ENCODE measurements around the gene CFAP58.

CFAP58 gene

GRCh38 chr10:104323085-104323484 lies 30.5 kb upstream of the CFAP58 start:
- no peak for DNase-seq

GRCh38 chr10:104323760-104324201 lies 29.9 kb upstream of the CFAP58 start:
- peak; percentile 80 to 82 for DNase-seq

- DNase-seq = peak; percentile 91 to 94
Measured at GRCh38 chr10:104324221-104324686, 29.4 kb upstream of the CFAP58 start.

GRCh38 chr10:104324931-104325330 lies 28.7 kb upstream of the CFAP58 start:
- no peak for DNase-seq

GRCh38 chr10:104325436-104326435 lies 27.9 kb upstream of the CFAP58 start:
- DNase-seq = no peak

GRCh38 chr10:104326991-104327610 lies 26.5 kb upstream of the CFAP58 start:
- no peak for DNase-seq

- DNase-seq = peak in 1 of 2 experiments; percentile 25
Measured at GRCh38 chr10:104327745-104328645, 25.6 kb upstream of the CFAP58 start.

GRCh38 chr10:104328646-104328895 lies 25.1 kb upstream of the CFAP58 start:
- DNase-seq = no peak

GRCh38 chr10:104328896-104329710 lies 24.5 kb upstream of the CFAP58 start:
- DNase-seq = peak; percentile 54 to 76

GRCh38 chr10:104329735-104330134 lies 23.9 kb upstream of the CFAP58 start:
- no peak for DNase-seq

- DNase-seq = no peak
Measured at GRCh38 chr10:104330168-104331110, 23.2 kb upstream of the CFAP58 start.

GRCh38 chr10:104331208-104331838 lies 22.3 kb upstream of the CFAP58 start:
- DNase-seq = no peak

- no peak for DNase-seq
Measured at GRCh38 chr10:104332243-104333031, 21.2 kb upstream of the CFAP58 start.

GRCh38 chr10:104333032-104333727 lies 20.5 kb upstream of the CFAP58 start:
- DNase-seq = no peak

GRCh38 chr10:104333728-104334373 lies 19.8 kb upstream of the CFAP58 start:
- no peak for DNase-seq

GRCh38 chr10:104334561-104334960 lies 19.1 kb upstream of the CFAP58 start:
- no peak for DNase-seq

GRCh38 chr10:104334965-104335650 lies 18.5 kb upstream of the CFAP58 start:
- DNase-seq = no peak

All from AML-193 (cell line).